ENCODE measurements around the gene CPVL. TPM values are rescaled to one million over a fixed set of nuclear protein-coding genes. Genes with fewer than 3 reads are reported as not detected.

Gene CPVL
- total and polyA plus RNA-seq, 2 of the 8 experiments (the other 6 are each of a cell fraction or from before 2014, with no cell fraction given), result 40.0 to 55.0 TPM

- no peaks in the 10 kb centered on the region for H3K9me3 ChIP-seq (ENCODE audit: insufficient read depth in 2 of 2, low read depth in 1 of 2, low read length in 1 of 2)
- no peak overlapping the region for H2BK15ac ChIP-seq (ENCODE audit: low read length)
- no peaks in the 10 kb centered on the region for H3K36me3 ChIP-seq (ENCODE audit: control insufficient read depth in 2 of 4, insufficient read depth in 4 of 4, low read length in 3 of 4)
- no peak overlapping the region for H2BK12ac ChIP-seq (ENCODE audit: low read depth, low read length)
- FAIRE-seq (no peak), DNase-seq (ENCODE audit: low read depth in 1 of 2, low spot score in 2 of 2) (no peak)
- H2AFZ ChIP-seq (ENCODE audit: low read length), result no peak overlapping the region
- H2BK120ac ChIP-seq (replicated peaks; ENCODE audit: low read depth, low read length), result no peak overlapping the region
- no peak overlapping the region for H4K8ac ChIP-seq (ENCODE audit: extremely low read depth, insufficient read depth, low read length)
- H2BK20ac ChIP-seq (ENCODE audit: low read length), result no peak overlapping the region
- peaks cover 0 to 8% (median 6%) of the 10 kb centered on the region in 4 experiments; a peak in 3 of 7 replicates for H3K4me1 ChIP-seq (replicated peaks in 1 of 4; ENCODE audit: control insufficient read depth in 3 of 4, insufficient read depth in 4 of 4, low read length in 3 of 4)
- peaks cover 0 to under 1% of the 10 kb centered on the region in 2 experiments for H4K20me1 ChIP-seq (replicated peaks in 1 of 2; ENCODE audit: control insufficient read depth in 1 of 2, insufficient read depth in 2 of 2, low read length in 2 of 2)
- TF ChIP-seq RAD21 (IDR thresholded peaks at IDR 0.05 in 1 of 2, conservative IDR thresholded peaks at IDR 0.05 in 1 of 2; ENCODE audit: low read depth in 2 of 2, low read length in 2 of 2) (no peak), TCF12 (IDR thresholded peaks at IDR 0.05; ENCODE audit: low read depth, low read length) (no peak), CBX5 (IDR thresholded peaks at IDR 0.05; ENCODE audit: low read depth, low read length) (no peak)
- no peak overlapping the region for H2AK5ac ChIP-seq (ENCODE audit: low read depth, low read length)
- no peak overlapping the region for H4K5ac ChIP-seq (ENCODE audit: insufficient read length, low read depth, low read length)
- no peak overlapping the region for H3K27ac ChIP-seq (ENCODE audit: low read depth, low read length)
- no peak overlapping the region for H3K4ac ChIP-seq (replicated peaks; ENCODE audit: insufficient read length, low read depth, low read length)
- H3K14ac ChIP-seq (ENCODE audit: insufficient read length), result no peak overlapping the region
- no peak overlapping the region for H2BK5ac ChIP-seq (ENCODE audit: low read depth, low read length)
- CTCF ChIA-PET (ENCODE audit: partially characterized antibody), result no interaction called here
- no peak overlapping the region for H3K56ac ChIP-seq (replicated peaks; ENCODE audit: insufficient read length, low read depth, low read length)
- no peak overlapping the region for H3K4me2 ChIP-seq (ENCODE audit: insufficient read depth in 1 of 2, low read depth in 2 of 2, low read length in 2 of 2)
- no peak overlapping the region for H4K91ac ChIP-seq (replicated peaks; ENCODE audit: insufficient read length, low read length)
- H3K4me3 ChIP-seq (ENCODE audit: extremely low read depth in 1 of 4, insufficient read depth in 2 of 4, low read depth in 3 of 4, low read length in 4 of 4), result no peak overlapping the region
- no peaks in the 10 kb centered on the region for H3K23me2 ChIP-seq (ENCODE audit: low read depth, low read length)
- no peak overlapping the region for H3K9ac ChIP-seq (replicated peaks in 1 of 4; ENCODE audit: extremely low read depth in 1 of 4, low read depth in 3 of 4, low read length in 3 of 4)
- no peak overlapping the region for H3K23ac ChIP-seq (ENCODE audit: insufficient read length)
- no peaks in the 10 kb centered on the region for H3K79me1 ChIP-seq (ENCODE audit: low read depth, low read length)
- no peaks in the 10 kb centered on the region for H3K27me3 ChIP-seq (replicated peaks in 1 of 4; ENCODE audit: control insufficient read depth in 3 of 4, extremely low read depth in 1 of 4, insufficient read depth in 3 of 4, low read length in 3 of 4)
- WGBS, 2 experiments (ENCODE audit: extremely low coverage in 1 of 2, insufficient coverage in 1 of 2, insufficient read length in 1 of 2, insufficient replicate concordance in 2 of 2, low coverage in 1 of 2, low lambda C conversion rate in 2 of 2, missing lambda C conversion rate in 1 of 2), result 91% methylated on average over 2 of the region's 2 CpGs; no CpG with 5 or more reads in 1 of the 2 experiments
- POLR2A ChIA-PET (ENCODE audit: partially characterized antibody), result no interaction called here
- no peaks in the 10 kb centered on the region for H3K79me2 ChIP-seq (ENCODE audit: control insufficient read depth in 1 of 2, insufficient read depth in 2 of 2, low read length in 2 of 2)
- no peak overlapping the region for H3K18ac ChIP-seq (ENCODE audit: extremely low read depth, low read length)
These were observed 7.7 kb upstream of the CPVL start for GRCh38 chr7:29154076-29154475.

Measured in H1 (cell line).